CD4-positive, alpha-beta T cell (primary cell): ENCODE measurements around the gene RIPOR3. TPM values are rescaled to one million over a fixed set of nuclear protein-coding genes. Genes with fewer than 3 reads are reported as not detected.

Experiments used
- ATAC-seq: fragments of 200-7000 bp; cut with Tn5 transposase; one replicate; pipeline ENCODE4 v1.10.0; 2022; ENCODE audit warnings: mild to moderate bottlenecking; ENCODE audit not compliant: poor library complexity
- CTCF ChIA-PET: fragments of 350-600 bp; sonication (Branson Sonifier 250); formaldehyde crosslinking; loops from one replicate; lab custom pipeline; 2021; ENCODE audit warnings: antibody characterized with exemption, inconsistent platforms; lab: Charles Lee
- POLR2A ChIA-PET: fragments of 350-600 bp; sonication (Branson Sonifier 250); formaldehyde crosslinking; loops from one replicate; lab custom pipeline; 2021; ENCODE audit warnings: antibody characterized with exemption, inconsistent platforms; lab: Charles Lee
- DNase-seq, 14 experiments: peaks; one replicate each; pipeline ENCODE4 v3.0.0-alpha.2; 2013 to 2020; ENCODE audit warnings: mixed read lengths in 2 of 14
- H3K27ac ChIP-seq, 2 donors: one replicate each; pipeline versions ENCODE4 v1.5.1 to v1.7.0; 2013; ENCODE audit warnings: low read length in 2 of 2, low read depth in 1 of 2, mild to moderate bottlenecking in 1 of 2
- H3K27me3 ChIP-seq, 2 experiments: 1 replicate in 1 of 2; 2 replicates in 1 of 2; pipeline versions ENCODE4 v1.6.1 to v1.7.0; 2013; ENCODE audit warnings: low read length in 2 of 2, control low read depth in 1 of 2, mild to moderate bottlenecking in 1 of 2, moderate library complexity in 1 of 2; ENCODE audit not compliant: insufficient read depth in 2 of 2, control insufficient read depth in 1 of 2
- H3K36me3 ChIP-seq: one replicate; pipeline ENCODE4 v1.6.1; 2013; ENCODE audit warnings: low read length, control low read depth; ENCODE audit not compliant: insufficient read depth
- H3K4me1 ChIP-seq: one replicate; pipeline ENCODE4 v1.6.1; 2013; ENCODE audit warnings: low read length, control low read depth; ENCODE audit not compliant: insufficient read depth
- H3K4me3 ChIP-seq: one replicate; pipeline ENCODE4 v1.5.1; 2013; ENCODE audit warnings: mild to moderate bottlenecking, low read length, moderate library complexity
- H3K9me3 ChIP-seq, 2 experiments: 1 replicate in 1 of 2; 2 replicates in 1 of 2; pipeline versions ENCODE4 v1.6.1 to v1.7.0; 2013; ENCODE audit warnings: low read length in 2 of 2, mild to moderate bottlenecking in 2 of 2, control low read depth in 1 of 2, moderate library complexity in 1 of 2; ENCODE audit not compliant: control insufficient read depth in 1 of 2, insufficient read depth in 1 of 2
- H3K27ac Mint-ChIP-seq: one replicate; pipeline ENCODE4 v1.8.0; 2020; ENCODE audit warnings: mixed read lengths
- H3K27me3 Mint-ChIP-seq: one replicate; pipeline ENCODE4 v1.8.0; 2021; ENCODE audit warnings: mixed read lengths
- H3K36me3 Mint-ChIP-seq: one replicate; pipeline ENCODE4 v1.8.0; 2021; ENCODE audit warnings: low read depth, mixed read lengths
- H3K4me1 Mint-ChIP-seq: one replicate; pipeline ENCODE4 v1.8.0; 2021; ENCODE audit warnings: low read depth, mixed read lengths
- H3K4me3 Mint-ChIP-seq: one replicate; pipeline ENCODE4 v1.8.0; 2020; ENCODE audit warnings: mild to moderate bottlenecking, mixed read lengths
- H3K9me3 Mint-ChIP-seq: one replicate; pipeline ENCODE4 v1.8.0; 2020; ENCODE audit warnings: mixed read lengths
- intact Hi-C, 2 experiments: fragments of 100-400 bp; cut with DNase I in 1 of 2; cut with micrococcal nuclease in 1 of 2; formaldehyde crosslinking; loops; one replicate each; pipeline versions ENCODE4 v1.15.1 to v1.9.0; 2023 to 2025; cut with DNase I, micrococcal nuclease
- total RNA-seq, 174 experiments: library from RNA in 2 of 174; stranded (reverse) in 2 of 174; gene quantifications; one replicate each; pipeline ENCODE4 v1.2.3 and lab custom pipeline; 2021 to 2026
- TF ChIP-seq, protein P1 (sequence below): fragments of 200-600 bp; IDR thresholded peaks from one replicate; pipeline ENCODE4 v1.8.0; 2022; ENCODE audit warnings: antibody characterized with exemption, mild to moderate bottlenecking

RIPOR3 gene
- total RNA-seq, 2 experiments from 2014 or later: not detected

GRCh38 chr20:50729901-50730764 is 38.8 kb upstream of the RIPOR3 start:
- peak overlapping the region; percentile 68 for H3K4me3 ChIP-seq
- Mint-ChIP-seq H3K4me3 (peak overlapping the region; percentile 93), H3K4me1 (peaks cover 29% of the 10 kb centered on the region), H3K9me3 (no peaks in the 10 kb centered on the region), H3K36me3 (peaks cover 13% of the 10 kb centered on the region), H3K27me3 (no peaks in the 10 kb centered on the region), H3K27ac (peak overlapping the region; percentile 74)
- peak overlapping the region in 1 of 2 donors; percentile 44 for H3K27ac ChIP-seq
- ChIA-PET POLR2A (interaction anchor here (0.6 to 2.2 kb wide), 2 partner anchors 201 to 1774 kb away, joined by 3 to 9 read pairs; partner anchors contain the start of gene ADNP), CTCF (interaction anchor here (1.3 kb wide), 1 partner anchor 609 kb away, joined by 3 read pairs; no protein-coding TSS in a partner anchor)
- H3K36me3 ChIP-seq: no peaks in the 10 kb centered on the region
- TF ChIP-seq, protein P1, sequence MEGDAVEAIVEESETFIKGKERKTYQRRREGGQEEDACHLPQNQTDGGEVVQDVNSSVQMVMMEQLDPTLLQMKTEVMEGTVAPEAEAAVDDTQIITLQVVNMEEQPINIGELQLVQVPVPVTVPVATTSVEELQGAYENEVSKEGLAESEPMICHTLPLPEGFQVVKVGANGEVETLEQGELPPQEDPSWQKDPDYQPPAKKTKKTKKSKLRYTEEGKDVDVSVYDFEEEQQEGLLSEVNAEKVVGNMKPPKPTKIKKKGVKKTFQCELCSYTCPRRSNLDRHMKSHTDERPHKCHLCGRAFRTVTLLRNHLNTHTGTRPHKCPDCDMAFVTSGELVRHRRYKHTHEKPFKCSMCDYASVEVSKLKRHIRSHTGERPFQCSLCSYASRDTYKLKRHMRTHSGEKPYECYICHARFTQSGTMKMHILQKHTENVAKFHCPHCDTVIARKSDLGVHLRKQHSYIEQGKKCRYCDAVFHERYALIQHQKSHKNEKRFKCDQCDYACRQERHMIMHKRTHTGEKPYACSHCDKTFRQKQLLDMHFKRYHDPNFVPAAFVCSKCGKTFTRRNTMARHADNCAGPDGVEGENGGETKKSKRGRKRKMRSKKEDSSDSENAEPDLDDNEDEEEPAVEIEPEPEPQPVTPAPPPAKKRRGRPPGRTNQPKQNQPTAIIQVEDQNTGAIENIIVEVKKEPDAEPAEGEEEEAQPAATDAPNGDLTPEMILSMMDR: no peak
- intact Hi-C loops: loop anchor here (2.0 to 10.0 kb wide), 10 partner anchors 62 to 1513 kb away; partner anchors contain the start of genes B4GALT5 (in 1 of the 2), DDX27 (in 1 of the 2), DPM1 (in 1 of the 2) and MOCS3 (in 1 of the 2)
- peak in 2 of 14 experiments; percentile 12 to 28 for DNase-seq
- H3K27me3 ChIP-seq: no peaks in the 10 kb centered on the region
- peaks cover 16% of the 10 kb centered on the region for H3K4me1 ChIP-seq
- H3K9me3 ChIP-seq: no peaks in the 10 kb centered on the region
- ATAC-seq: no peak

DNA sequence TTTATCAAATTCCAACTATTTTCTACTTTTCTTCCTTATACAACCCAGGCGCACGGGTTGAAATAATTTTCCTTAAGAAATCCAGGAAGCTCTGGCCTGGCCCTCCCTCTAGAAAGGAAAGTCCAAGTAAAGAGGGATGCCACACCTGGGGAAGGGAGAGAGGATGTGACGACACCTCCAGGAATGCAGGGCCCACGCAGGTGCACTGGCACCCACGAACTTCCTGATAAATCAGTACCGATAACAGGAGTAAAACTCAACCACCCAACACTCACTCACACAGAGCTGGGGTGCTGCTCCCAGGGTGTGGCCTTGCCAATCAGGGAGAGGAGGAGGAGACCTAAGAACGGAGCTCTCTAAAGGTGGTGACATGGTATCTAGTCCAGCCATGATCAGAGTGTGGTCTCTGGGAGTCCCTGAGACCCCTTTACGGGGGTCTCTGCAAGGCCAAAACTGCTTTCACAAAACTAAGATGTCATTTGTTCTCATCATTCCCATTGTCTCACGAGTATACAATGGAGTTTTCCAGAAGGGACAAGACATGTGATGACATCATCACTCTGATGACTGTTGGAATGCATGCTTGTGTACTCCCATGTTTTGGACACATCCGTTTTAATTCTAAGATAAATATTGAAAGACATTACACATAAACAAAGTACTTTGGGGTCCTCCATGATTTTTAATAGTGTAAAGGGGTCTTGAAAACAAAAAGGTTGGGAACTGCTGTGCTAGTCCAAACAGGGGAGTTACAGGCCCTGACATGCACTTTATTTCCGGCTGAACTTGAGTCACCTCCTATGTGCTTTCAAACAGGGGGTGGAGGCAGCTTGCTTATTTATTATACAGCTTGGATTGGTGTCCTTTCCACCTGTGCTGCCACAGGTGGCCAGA is 37.9 kb upstream of the RIPOR3 start:
- Histone ChIP-seq H3K36me3 (no peaks in the 10 kb centered on the region), H3K9me3 (no peaks in the 10 kb centered on the region), H3K4me3 (no peak overlapping the region), H3K27me3 (peaks cover 0 to 2% of the 10 kb centered on the region in 2 experiments), H3K27ac (no peak overlapping the region), H3K4me1 (peaks cover 16% of the 10 kb centered on the region)
- Mint-ChIP-seq H3K4me3 (peak overlapping the region; percentile 42), H3K4me1 (peaks cover 27% of the 10 kb centered on the region), H3K27me3 (no peaks in the 10 kb centered on the region), H3K27ac (no peak overlapping the region), H3K9me3 (no peaks in the 10 kb centered on the region), H3K36me3 (peaks cover 12% of the 10 kb centered on the region)
- ATAC-seq (no peak), DNase-seq (no peak)
- CTCF ChIA-PET: interaction anchor here (2.1 kb wide), 1 partner anchor 66 kb away, joined by 6 read pairs; the partner anchor contains the start of gene BCAS4
- intact Hi-C loops: loop anchor here in 1 of 2 experiments (2.0 kb wide), 1 partner anchor 218 kb away; the partner anchor contains the start of gene PTPN1
- TF ChIP-seq, protein P1: no peak
- POLR2A ChIA-PET: interaction anchor here (1.2 to 2.2 kb wide), 2 partner anchors 10 to 202 kb away, joined by 3 to 9 read pairs; partner anchors contain the start of gene ADNP
